NCI-H1436 (cell line): ENCODE results near the gene A2M.

ENCODE experiments used
- DNase-seq: peaks from one replicate; lab custom pipeline; 2025; lab: John Stamatoyannopoulos, UW

A2M gene

DNA sequence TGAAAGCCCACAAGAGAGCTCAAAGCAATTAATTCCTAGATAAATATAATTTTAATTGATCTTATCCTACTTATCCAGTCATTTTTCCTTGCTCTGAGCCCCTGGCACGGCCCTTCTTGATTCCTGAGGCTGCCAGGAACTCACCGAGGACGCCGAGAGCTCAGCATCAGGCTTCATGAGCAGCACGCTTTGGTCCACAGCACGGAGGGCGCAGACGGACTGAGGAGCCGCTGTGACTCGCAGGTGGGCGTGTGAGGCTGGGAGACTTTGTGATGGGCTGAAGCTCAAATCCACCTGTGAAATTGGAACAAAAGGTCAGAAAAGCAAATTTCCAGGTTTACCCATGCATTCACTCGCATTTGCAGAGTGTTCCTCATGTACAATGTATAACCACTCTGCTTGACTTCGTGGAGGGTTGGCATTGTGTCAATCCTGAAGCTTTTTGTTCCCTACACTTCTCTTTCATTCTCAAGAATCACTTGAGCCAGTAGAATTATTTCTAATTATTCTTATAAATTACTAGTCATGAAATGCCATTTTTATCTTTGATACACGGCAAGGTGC is 17.2 kb downstream of the A2M start:
- DNase-seq, result no peak

DNA sequence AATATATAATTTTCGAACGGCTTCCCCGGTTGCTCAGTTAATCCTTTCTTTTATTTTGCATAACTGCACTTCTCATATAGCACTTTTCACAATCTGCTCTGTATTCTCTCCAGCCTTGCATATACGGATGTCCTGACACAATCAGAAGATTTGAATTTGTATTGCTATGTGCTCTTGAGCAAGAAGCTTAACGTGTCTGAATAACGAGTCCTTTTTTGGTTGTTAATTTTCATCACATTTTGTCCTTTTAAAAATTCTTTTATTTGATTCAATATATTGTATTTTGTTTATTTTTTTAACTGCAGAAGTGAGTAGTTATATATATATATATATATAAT is 17.6 kb downstream of the A2M start:
- DNase-seq, result no peak

DNA sequence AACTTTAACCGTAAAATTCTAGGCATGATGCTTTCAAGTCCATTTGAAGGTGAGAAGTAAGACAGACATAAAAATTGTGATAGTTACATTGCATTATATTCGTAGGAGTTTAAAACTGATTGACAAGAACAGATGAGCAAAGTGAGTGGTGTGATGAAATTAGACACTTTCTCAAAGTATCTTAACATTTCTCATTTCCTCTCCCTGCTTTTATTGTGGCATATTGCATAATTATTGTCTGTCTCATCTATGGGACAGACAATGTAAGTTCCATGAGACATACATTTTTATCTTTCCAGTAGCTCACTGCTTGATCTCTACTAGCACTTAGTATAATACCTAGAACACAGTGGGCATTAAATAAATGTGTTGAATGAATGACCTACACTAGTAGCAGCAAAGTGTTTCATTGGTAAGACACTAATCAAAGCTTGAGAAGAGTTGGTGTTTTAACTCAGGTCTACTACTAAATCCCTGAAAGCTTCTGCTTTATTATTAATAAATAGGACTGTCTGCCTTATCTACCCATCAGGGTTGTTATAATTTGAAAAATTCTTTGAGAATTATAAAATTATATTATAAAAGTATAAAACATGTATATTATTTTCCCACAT is 19.0 kb downstream of the A2M start:
- DNase-seq, result no peak

DNA sequence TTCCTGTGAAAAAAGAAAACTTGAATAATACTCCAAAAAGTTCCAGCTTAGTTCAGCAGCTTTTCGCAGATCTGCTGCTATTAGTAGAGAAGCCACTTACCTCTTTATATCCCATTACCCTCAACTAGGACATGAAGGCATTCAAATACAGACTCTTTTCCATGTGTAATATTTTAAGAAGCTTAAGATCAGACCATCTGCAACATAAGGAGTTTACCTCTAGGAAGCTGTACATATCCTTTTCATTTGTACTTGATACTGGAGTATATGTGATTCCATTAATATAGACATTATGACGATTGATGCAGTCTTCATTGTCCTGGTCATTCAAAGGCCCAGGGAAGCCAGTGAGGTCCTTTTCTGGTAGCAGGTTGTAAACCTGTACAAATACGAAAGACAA is 20.4 kb downstream of the A2M start:
- DNase-seq, result no peak

DNA sequence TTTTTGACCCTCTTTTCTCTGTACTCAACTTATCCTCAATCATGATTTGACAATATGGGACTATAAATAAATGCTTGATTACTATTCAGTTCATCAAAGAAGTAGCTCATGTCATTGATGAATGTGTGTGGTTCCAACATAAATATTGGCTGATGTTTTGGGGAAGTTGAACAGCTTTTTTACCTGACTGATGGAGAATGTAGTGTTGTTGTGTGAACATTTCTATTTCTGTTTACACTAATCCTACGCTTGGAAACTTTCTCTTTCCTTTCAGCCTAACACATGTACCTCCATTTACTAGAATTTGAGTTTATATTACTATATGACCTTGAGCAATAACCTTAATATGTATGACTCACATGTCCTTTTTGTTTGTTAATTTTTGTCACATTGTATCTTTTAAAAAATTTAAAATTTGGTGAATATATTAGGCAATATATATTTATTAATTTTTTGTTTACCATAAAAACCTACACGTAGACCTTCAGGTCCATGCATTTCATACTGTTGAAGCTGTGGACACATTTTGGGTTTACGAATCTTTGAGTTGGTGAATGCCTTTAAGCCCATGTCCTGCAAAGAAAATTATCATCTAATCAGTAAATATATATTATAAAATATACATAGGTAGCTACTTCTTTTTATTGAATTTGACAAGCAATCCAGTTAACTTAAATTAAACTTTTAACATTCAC is 21.1 kb downstream of the A2M start:
- no peak for DNase-seq

DNA sequence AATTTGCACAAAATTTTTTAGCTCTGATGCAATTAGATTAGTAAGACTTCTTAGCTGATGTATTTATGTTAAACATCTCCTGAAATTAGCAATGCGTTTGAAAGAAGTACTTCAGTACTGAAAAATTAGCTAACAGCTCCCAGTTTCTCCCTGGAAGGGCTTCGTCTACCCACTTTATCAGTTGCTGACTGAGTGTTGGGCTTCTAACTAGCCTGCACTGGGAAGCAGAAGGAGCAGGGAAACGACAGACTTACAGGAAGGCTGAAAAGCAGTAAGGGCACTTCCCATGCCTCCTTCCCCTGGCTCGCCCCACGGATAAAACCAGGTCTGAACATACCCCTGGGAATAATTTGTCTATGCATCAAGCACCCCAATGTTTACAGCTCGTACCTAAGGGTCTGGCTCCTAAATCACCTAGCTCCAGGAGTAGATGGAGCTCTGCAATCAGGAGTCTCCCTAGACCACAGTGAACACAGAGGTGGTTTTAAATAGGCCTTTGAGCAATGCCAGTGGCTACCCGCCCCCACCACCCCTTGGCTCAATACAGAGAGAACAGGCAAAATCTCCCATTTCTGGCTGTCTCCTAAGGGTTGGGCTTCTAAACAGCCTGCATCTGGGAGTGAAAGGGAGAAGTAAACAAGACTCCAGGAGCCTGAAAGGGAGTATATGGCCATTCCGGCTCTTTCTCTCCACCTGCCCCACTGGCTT is 23.7 kb downstream of the A2M start:
- no peak for DNase-seq

DNA sequence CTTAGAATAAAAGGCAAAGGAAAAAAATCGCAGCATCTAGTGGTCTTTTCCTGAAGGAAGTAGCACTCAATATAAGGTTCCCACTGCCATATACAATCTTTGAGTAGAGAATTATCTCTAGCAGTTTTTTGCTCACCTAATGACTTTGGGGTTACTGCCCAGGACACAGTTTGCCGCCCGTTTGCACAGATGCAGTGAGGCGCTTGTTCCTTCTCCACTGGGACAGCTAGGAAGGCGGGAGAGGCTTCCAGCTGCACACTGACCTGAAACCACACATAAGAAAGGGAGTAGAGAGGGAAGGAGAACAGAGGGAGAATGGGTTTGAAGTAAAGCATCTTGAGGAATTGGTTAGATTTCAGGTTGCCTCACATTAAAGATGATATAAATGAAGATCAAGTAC is 25.5 kb downstream of the A2M start:
- DNase-seq, result no peak

DNA sequence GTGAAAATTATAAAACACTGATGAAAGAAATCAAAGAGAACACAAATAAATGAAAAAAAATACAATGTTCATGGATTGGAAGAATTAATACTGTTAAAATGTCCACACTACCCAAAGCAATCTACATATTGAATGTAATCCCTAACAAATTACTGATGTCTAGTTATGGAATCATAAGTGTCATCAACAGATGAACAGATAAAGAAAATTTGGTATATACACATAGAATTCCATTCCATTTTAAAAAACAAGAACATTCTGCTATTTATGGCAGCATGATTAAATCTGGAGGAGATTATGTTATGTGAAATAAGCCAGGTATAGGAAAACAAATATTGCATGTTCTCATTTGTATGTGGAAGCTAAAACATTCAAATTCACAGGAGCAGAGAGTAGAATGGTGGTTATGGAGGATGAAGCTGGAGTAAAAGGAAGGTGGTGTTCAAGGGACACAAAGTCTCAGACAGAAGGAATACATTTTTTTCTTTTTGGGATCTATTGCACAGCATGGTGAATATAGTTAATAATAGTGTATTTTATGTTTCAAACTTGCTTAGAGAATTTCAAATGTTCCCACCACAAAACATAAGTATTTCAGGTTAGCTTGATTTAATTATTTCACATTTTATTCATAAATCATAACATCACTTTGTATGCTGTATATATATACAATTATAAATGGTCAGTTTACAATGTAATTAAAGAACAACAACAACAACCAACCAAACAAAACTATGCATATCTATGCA is 28.5 kb downstream of the A2M start:
- DNase-seq, result no peak

DNA sequence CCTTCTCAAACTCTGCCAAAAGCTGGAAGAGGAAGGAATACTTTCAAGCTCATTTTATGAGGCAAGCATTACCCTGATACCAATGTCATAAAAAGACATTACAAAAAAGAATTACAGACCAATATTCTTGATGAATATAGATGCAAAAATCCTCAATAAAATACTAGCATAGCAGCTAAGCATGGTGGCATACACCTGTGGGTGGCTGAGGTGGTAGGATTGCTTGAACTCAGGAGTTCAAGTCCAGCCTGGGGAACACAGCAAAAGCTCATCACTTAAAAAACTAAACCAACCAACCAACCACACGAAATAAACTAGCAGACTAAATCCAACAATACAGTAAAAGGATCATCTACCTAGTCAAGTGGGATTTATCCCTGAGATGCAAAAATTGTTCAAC is 29.6 kb downstream of the A2M start:
- DNase-seq, result no peak

DNA sequence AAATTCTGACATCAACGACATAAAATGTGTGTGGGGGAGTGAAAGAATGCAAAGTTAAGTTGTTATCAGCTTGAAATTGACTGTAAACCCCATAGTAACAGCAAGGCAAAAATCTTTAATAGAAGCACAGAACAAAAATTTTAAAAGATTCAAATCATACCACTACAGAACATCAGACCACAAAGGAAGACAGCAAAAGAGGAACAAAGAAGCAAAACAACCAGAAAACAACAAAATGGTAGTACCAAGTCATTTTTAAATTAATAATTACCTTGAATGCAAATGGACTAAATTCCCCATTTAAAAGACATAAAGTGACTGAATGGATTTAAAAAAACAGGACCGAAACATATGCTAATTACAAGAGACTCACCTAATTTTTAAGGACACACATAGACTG is 31.3 kb downstream of the A2M start:
- no peak for DNase-seq

DNA sequence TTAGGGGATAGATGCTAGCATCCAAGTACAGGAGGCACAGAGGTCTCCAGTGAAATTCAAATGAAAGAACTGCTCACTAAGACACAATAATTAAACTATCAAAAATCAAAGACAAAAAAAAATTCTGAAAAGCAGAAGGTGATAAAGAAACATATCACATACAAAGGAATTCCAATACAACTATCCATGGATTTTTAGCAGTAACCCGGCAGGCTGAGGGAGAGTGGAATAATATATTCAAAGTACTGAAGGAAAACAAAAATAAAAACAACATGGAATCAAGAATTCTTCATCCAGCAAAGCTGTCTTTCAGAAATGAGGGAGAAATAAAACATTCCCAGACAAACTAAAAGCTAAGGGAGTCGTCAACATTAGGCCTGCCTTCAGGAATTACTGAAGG is 31.9 kb downstream of the A2M start:
- DNase-seq, result no peak

DNA sequence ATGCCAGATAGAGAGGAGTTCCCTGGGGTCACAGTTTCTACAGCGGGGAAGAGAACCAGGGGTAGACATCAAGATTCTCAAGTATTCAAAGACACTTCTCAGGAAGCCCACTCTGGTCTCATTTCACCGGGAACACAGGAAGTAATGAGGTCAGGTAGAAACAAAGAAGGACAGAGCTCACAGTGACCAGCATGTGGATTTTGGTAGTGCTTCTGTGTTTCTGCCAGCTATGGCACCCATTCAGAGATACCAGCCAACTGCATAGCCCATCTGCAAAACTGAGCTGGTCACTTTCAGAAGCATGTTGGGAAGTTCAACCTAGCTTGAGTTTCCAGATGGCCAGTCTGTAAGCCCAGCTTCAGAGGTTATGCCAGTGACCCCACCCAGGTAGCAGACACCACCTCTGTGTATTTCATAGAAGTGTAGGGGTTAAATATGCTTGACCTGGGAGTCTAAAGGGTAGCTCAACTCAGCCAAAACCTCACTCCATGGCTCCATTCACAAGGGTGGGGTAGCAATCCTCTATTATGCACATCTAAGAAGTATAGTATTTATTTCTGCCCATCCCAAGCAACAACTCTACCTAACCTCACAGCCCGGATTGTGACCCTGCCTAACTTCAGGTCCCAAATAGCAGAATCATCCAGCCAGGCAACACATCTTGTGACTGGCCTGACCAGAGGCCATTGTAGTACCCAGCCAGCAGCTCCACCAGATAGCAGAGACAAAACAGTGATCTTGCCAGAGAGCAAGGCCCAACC is 33.9 kb downstream of the A2M start:
- no peak for DNase-seq

DNA sequence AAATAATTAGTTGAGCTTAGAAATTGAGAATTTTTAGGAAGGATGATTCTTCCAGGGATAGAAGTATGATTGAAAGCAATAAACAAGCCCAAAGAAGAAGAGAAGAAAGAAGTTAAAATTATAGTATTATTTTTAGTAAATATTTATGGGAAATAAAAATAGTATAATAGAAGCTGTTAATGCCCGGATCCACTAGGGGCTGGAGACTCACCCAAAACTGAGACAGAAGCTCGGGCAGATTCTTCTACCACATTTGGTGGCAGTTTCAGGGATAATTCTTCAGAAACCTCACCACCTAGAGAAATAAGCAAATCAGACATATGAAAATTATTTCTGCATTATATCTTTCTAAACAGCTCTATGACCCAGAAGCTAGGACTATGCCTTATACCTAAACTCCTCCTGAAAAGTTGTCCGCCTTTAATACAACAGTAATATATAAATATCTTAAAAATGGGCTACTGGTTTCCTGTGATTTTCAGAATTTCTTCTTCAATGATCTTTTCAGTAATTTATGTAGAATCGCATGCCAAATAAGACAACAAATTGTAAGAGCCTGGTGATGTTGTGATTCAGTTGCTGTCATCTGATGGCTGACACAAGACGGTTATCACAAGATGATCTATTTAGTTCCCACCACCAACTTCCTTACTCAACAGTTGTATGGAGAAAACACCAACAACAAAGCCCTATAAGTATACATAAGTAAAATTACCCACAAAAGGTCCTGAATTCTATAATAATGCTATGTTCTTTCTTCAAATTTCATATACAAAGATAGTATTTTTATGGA is 35.6 kb downstream of the A2M start:
- no peak for DNase-seq

DNA sequence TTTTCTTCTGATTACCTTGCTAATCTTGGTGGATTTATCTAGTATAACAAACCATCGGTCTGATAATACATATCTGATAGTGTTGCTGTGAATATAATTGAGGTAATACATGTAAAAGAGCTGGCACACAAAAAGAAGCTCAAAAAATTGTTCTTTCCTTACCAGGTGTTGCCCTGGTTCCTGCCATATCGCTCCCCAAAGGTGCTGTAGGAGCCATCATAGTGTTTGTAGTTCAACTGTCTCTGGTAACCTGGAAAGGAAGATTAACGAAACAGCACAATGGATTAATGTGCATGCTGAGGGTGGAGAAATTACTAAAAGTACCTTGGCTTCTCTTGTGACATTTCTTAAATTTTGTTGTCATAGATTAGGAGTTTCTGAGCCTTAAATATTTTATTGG is 36.6 kb downstream of the A2M start:
- no peak for DNase-seq

DNA sequence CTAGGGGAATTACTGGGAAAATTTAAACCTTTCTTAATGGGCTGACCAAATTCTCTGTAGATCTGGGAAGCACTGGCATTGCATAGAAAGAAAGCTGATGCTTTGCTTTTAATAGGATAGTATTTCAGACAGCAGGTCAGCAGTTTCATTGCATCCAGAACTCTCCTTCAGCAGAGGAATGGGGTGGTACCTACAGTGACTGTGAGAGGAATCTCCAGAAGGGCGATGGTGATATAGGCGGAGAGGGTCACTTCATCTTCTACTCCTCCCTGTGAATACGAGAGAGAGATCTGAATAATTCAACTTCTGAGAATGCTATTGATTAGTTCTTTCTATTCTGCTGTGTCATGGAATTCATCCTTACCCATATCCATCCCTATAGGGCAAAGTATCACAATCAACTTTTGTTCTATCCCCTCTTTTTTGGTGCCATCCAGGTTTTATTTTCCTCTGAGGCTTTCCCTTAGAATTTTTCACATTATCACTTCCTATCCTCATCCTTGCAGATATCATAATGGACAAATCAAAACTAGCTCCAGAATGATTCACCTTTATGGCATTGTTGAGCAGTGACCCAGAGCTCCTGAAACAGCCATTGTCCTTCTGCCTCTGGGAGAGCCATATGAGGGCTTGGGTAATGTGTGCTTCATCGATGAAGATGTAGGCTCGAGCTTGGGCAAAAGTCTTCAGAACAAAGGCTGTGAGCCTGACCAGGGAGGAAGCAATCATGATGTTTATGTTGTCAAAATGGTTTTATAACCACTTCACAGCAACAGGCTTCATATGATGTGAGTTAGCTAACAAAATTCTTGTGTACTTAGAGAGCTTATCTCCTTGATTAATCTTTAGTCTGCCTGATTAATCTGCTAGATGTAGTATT is 38.3 kb downstream of the A2M start:
- no peak for DNase-seq

DNA sequence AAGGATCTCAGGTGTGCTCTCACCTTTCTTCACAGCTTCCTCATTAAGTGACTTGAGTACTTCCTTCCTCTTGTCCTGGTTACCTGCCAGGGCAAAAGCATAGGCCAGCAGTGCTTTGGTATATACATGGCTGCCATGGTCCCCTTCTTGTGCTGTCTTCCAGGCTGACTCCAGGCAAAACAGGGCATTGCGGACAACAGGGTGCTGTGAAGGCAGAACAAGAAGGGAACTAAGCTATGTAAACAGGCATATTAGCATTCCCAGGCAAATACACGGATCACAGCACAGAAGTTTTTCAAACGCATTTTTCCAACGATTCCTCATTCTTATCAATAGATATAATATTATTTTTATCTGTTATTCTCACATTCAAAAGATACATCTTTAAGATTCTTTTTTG is 39.0 kb downstream of the A2M start:
- DNase-seq, result no peak

DNA sequence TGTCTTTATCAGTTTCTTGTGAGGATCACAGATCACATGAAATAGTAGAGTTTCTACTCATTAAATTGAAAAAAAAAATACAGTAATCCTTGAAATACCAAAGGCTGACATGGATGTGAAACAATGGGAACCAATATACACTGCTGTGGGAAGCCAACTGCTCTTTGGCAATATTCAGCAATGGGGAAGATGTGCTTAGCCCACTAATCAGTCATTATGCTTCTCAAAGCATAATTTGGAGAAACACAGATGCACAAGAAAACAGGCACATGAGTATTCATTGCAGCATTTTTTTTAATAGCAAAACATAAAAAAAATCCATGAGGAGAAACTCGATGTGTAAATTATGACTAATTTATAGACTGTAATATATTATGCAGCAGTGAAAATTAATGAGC is 40.6 kb downstream of the A2M start:
- DNase-seq, result no peak

DNA sequence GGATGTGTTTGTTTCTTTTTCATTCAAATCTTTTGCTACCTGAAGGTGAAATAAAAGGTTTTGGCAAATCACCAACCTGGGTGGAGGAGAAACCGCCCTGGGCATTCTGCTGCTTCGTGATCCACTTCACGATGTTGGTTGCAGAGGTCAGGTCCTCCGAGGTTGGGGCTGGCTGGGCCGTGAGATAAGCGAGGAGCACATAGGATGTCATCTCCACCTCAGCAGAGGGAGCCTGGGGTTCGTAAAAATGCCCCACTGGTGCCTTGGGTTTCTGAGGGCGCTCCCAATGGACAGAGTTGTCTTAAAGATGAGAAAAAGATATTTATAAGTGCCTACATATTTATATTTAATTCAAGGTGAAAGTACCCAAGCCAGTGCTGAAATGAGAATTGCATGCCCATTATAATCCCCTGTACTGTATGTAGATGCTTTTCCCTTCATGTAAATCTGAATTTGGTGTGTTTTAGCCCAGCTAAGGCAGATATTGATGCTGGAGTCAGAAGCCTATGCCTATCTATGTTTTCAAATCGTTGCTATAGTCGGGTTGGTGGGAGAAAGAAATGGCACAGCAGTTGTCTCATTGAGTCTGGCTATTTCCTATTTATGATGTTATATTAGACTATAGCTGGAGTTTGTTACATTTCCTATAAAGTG is 41.1 kb downstream of the A2M start:
- no peak for DNase-seq

DNA sequence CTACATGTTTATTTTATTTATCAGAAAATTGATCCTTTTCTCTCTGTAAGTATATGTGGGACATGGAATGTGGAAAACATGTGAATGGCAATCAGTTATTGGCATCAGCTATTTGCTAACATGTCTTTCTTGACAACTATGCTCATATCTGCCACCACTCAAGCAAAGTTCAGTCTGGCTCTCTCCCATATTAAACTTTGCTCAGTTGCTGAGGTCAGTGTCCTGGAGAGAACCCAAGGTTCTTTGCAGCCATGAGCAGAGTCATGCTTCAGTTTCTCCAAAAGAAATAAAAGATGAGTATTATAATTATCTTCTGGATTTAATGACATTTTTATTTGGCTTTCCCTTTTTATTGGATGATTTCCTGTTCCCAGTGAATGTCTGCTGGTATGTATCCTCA is 42.6 kb downstream of the A2M start:
- no peak for DNase-seq
